Raji (cell line): ENCODE data around the gene RPL32.
A peak's percentile ranks its signal among the peaks of the same experiment; 100 is the strongest.

Experiments used
- POLR2A ChIP-seq: IDR thresholded peaks from 2 replicates; pipeline ENCODE4 v1.6.1; 2011; ENCODE audit warnings: low read depth, low read length, control low read depth; ENCODE audit not compliant: insufficient read depth

Gene RPL32

GRCh38 chr3:12838179-12838965, 3.0 kb downstream of the RPL32 start:
- TF ChIP-seq POLR2A, result no peak

GRCh38 chr3:12837295-12837986, 3.9 kb downstream of the RPL32 start:
- no peak for TF ChIP-seq POLR2A

GRCh38 chr3:12835052-12835665, 6.2 kb downstream of the RPL32 start:
- no peak for TF ChIP-seq POLR2A

GRCh38 chr3:12833222-12834161, 7.9 kb downstream of the RPL32 start:
- 0 out of 2 replicates have a peak, but pooled peaks have one; percentile 2 for TF ChIP-seq POLR2A

GRCh38 chr3:12832350-12833221, 8.8 kb downstream of the RPL32 start:
- 0 out of 2 replicates have a peak, but pooled peaks have one; percentile 7 for TF ChIP-seq POLR2A

GRCh38 chr3:12831301-12831866, 10.0 kb downstream of the RPL32 start:
- no peak for TF ChIP-seq POLR2A

- no peak for TF ChIP-seq POLR2A
These were observed 10.6 kb downstream of the RPL32 start for GRCh38 chr3:12830785-12831156.

GRCh38 chr3:12829886-12830784, 11.2 kb downstream of the RPL32 start:
- no peak for TF ChIP-seq POLR2A

GRCh38 chr3:12829404-12829803, 12.0 kb downstream of the RPL32 start:
- no peak for TF ChIP-seq POLR2A

- TF ChIP-seq POLR2A, result no peak
These were observed 12.6 kb downstream of the RPL32 start for GRCh38 chr3:12828751-12829150.

- no peak for TF ChIP-seq POLR2A
These were observed 16.2 kb downstream of the RPL32 start for GRCh38 chr3:12825156-12825555.

GRCh38 chr3:12824299-12824698, 17.1 kb downstream of the RPL32 start:
- no peak for TF ChIP-seq POLR2A
